ENCODE measurements around the gene C6orf15.

Gene C6orf15

GRCh38 chr6:31144970-31145340, 32.6 kb upstream of the C6orf15 start:
- Histone ChIP-seq H3K27me3 (ENCODE audit: control insufficient read depth, insufficient read depth, low read length) (no peaks in the 10 kb centered on the region), H3K36me3 (ENCODE audit: control insufficient read depth, low read depth, low read length) (peaks cover 27% of the 10 kb centered on the region), H3K27ac (ENCODE audit: low read length) (no peak overlapping the region), H3K9ac (ENCODE audit: low read length) (no peak overlapping the region), H3K4me1 (ENCODE audit: control insufficient read depth, low read depth, low read length) (peaks cover 14% of the 10 kb centered on the region), H3K9me3 (ENCODE audit: control insufficient read depth, low read depth, low read length) (no peaks in the 10 kb centered on the region), H3K4me3 (ENCODE audit: low read length) (no peak overlapping the region)

- H3K9me3 ChIP-seq (ENCODE audit: control insufficient read depth, low read depth, low read length) = no peaks in the 10 kb centered on the region
- no peak overlapping the region for H3K27ac ChIP-seq (ENCODE audit: low read length)
- H3K9ac ChIP-seq (ENCODE audit: low read length) = no peak overlapping the region
- no peak overlapping the region for H3K4me3 ChIP-seq (ENCODE audit: low read length)
- H3K36me3 ChIP-seq (ENCODE audit: control insufficient read depth, low read depth, low read length) = peaks cover 23% of the 10 kb centered on the region
- no peaks in the 10 kb centered on the region for H3K27me3 ChIP-seq (ENCODE audit: control insufficient read depth, insufficient read depth, low read length)
- H3K4me1 ChIP-seq (ENCODE audit: control insufficient read depth, low read depth, low read length) = peaks cover 19% of the 10 kb centered on the region
These were observed 32.1 kb upstream of the C6orf15 start for GRCh38 chr6:31144296-31144969.

- Histone ChIP-seq H3K4me3 (ENCODE audit: low read length) (no peak overlapping the region), H3K9me3 (ENCODE audit: control insufficient read depth, low read depth, low read length) (no peaks in the 10 kb centered on the region), H3K27ac (ENCODE audit: low read length) (no peak overlapping the region), H3K27me3 (ENCODE audit: control insufficient read depth, insufficient read depth, low read length) (no peaks in the 10 kb centered on the region), H3K4me1 (ENCODE audit: control insufficient read depth, low read depth, low read length) (peaks cover 22% of the 10 kb centered on the region), H3K9ac (ENCODE audit: low read length) (no peak overlapping the region), H3K36me3 (ENCODE audit: control insufficient read depth, low read depth, low read length) (peaks cover 16% of the 10 kb centered on the region)
These were observed 30.8 kb upstream of the C6orf15 start for GRCh38 chr6:31143148-31143547.

DNA sequence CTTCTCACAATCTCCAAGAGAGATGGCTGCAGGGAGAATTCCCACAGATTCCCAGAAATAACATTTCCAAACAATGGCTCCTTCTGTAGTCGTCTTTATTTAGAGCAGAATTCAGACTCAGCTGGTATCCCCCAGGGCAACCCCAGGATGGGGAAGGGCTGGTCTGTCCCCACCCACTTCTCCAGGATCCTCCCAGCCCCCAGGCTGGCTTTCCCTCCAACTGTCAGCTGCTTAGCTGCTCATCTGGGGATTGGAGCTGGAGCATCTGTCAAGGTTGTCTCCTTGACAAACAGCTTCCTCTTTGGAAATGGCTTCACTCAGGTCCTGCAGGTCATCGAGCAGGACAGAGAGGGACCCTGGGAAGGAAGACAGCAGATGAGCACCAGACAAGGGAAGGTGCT, 30.0 kb upstream of the C6orf15 start:
- Histone ChIP-seq H3K4me3 (ENCODE audit: low read length) (no peak overlapping the region), H3K9me3 (ENCODE audit: control insufficient read depth, low read depth, low read length) (no peaks in the 10 kb centered on the region), H3K9ac (ENCODE audit: low read length) (no peak overlapping the region), H3K36me3 (ENCODE audit: control insufficient read depth, low read depth, low read length) (peaks cover 14% of the 10 kb centered on the region), H3K4me1 (ENCODE audit: control insufficient read depth, low read depth, low read length) (peaks cover 27% of the 10 kb centered on the region), H3K27ac (ENCODE audit: low read length) (no peak overlapping the region), H3K27me3 (ENCODE audit: control insufficient read depth, insufficient read depth, low read length) (no peaks in the 10 kb centered on the region)

DNA sequence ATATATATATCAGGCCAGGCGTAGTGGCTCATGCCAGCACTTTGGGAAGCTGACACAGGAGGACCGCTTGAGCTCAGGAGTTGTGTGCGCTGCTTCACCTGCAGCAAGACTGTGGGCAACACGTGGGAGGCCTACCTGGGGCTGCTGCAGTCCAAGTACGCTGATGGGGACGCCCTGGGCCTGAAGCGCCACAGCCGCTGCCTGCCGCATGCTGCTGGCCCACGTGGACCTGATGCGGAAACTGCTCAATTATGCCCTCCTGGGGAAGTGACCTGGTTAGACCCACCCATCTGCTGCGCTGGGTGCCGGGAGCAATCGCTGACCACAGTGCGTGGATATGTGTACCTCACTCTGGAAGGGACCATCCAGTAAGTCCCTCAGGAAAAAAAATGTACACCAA, 28.3 kb upstream of the C6orf15 start:
- Histone ChIP-seq H3K27ac (ENCODE audit: low read length) (no peak overlapping the region), H3K9me3 (ENCODE audit: control insufficient read depth, low read depth, low read length) (no peaks in the 10 kb centered on the region), H3K4me1 (ENCODE audit: control insufficient read depth, low read depth, low read length) (peaks cover 27% of the 10 kb centered on the region), H3K36me3 (ENCODE audit: control insufficient read depth, low read depth, low read length) (peaks cover 10% of the 10 kb centered on the region), H3K9ac (ENCODE audit: low read length) (no peak overlapping the region), H3K4me3 (ENCODE audit: low read length) (no peak overlapping the region), H3K27me3 (ENCODE audit: control insufficient read depth, insufficient read depth, low read length) (no peaks in the 10 kb centered on the region)

DNA sequence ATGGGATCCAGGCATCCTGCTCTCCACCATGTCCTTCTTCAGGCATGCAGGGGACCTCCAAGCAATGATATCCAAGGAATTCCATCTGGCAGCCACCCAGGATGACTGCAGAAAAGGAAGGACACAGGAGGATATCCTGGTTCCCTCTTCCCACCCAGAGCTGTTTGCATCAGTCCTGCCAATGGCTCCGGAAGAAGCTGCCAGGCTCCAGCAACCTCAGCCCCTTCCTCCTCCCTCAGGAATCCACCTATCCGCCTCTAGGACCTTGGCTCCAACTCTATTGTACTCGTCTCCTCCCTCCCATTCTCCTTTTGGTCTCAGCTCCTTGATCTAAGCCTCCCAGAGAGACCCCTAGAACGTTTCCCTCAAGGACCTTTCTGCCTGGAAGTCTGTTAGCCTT, 27.2 kb upstream of the C6orf15 start:
- no peaks in the 10 kb centered on the region for H3K9me3 ChIP-seq (ENCODE audit: control insufficient read depth, low read depth, low read length)
- no peak overlapping the region for H3K27ac ChIP-seq (ENCODE audit: low read length)
- H3K4me1 ChIP-seq (ENCODE audit: control insufficient read depth, low read depth, low read length) = peaks cover 27% of the 10 kb centered on the region
- H3K36me3 ChIP-seq (ENCODE audit: control insufficient read depth, low read depth, low read length) = peaks cover 6% of the 10 kb centered on the region
- H3K4me3 ChIP-seq (ENCODE audit: low read length) = no peak overlapping the region
- H3K27me3 ChIP-seq (ENCODE audit: control insufficient read depth, insufficient read depth, low read length) = no peaks in the 10 kb centered on the region
- no peak overlapping the region for H3K9ac ChIP-seq (ENCODE audit: low read length)

DNA sequence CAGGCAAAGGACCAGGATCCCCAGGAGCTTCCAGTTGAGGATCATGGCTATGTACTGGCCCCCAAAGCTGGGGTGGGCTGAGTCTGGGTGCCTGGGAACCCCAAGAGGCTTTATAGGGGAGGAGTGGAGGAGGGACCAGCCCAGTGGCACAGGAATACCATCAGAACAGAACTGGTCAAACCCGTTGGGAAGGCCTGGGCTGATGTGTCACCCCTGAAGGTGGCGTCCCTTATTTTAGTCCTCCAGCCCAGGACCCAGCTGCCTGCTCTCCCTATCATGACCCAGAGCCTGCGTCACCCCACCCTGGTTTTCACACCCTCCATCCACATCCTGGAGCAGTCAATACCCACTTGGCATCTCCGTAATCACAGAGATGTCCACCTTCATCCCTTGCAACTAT, 26.6 kb upstream of the C6orf15 start, which contains the start of gene PSORS1C2:
PSORS1C2 (minus strand) TSS at position 85 of the 400 bp plus-strand sequence; CDS start at position 45, 40 bp downstream.
- H3K27ac ChIP-seq (ENCODE audit: low read length) = no peak within 1 kb of the TSS
- no peak within 1 kb of the TSS for H3K4me3 ChIP-seq (ENCODE audit: low read length)
- H3K9me3 ChIP-seq (ENCODE audit: control insufficient read depth, low read depth, low read length) = no peaks in the 10 kb centered on the region
- no peak within 1 kb of the TSS for H3K9ac ChIP-seq (ENCODE audit: low read length)
- peaks cover 27% of the 10 kb centered on the region for H3K4me1 ChIP-seq (ENCODE audit: control insufficient read depth, low read depth, low read length)
- no peaks in the 10 kb centered on the region for H3K27me3 ChIP-seq (ENCODE audit: control insufficient read depth, insufficient read depth, low read length)
- peaks cover 6% of the 10 kb centered on the region for H3K36me3 ChIP-seq (ENCODE audit: control insufficient read depth, low read depth, low read length)

DNA sequence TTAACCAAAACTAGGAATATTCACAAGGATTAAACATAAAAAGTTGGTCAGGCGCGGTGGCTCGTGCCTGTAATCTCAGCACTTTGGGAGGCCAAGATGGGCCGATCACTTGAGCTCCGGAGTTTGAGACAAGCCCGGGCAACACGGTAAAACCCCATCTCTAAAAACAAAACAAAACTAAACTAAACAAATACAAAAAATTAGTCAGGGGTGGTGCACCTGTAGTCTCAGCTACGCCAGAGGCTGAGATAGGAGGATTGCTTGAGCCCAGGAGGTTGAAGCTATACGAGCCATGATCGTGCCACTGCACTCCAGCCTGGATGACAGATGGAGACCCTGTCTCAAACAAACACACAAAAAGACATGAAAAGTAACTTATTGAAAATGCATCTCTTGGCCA, 23.3 kb upstream of the C6orf15 start:
- H3K4me1 ChIP-seq (ENCODE audit: control insufficient read depth, low read depth, low read length) = peaks cover 18% of the 10 kb centered on the region
- no peaks in the 10 kb centered on the region for H3K27me3 ChIP-seq (ENCODE audit: control insufficient read depth, insufficient read depth, low read length)
- H3K4me3 ChIP-seq (ENCODE audit: low read length) = no peak overlapping the region
- H3K9me3 ChIP-seq (ENCODE audit: control insufficient read depth, low read depth, low read length) = no peaks in the 10 kb centered on the region
- no peaks in the 10 kb centered on the region for H3K36me3 ChIP-seq (ENCODE audit: control insufficient read depth, low read depth, low read length)
- H3K27ac ChIP-seq (ENCODE audit: low read length) = no peak overlapping the region
- H3K9ac ChIP-seq (ENCODE audit: low read length) = no peak overlapping the region

DNA sequence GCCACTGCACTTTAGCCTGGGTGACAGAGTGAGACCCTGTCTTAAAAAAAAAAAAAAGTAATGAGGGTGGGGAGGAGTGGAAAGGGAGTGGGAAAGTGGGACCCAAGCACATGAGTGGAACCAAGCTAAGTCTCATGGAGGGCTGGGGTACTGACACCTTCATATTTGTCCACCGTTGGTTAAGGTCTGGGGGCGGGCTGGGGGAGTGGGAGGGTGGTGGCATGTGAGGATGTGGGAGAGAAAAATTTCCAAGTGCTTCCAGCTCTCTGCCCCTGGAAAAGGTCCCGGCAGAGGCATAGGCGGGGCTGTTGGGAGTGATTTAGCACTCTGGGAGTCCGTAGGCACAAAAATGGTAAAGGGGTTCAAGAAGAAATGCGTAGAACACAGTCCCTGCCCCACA, 20.4 kb upstream of the C6orf15 start:
- Histone ChIP-seq H3K9me3 (ENCODE audit: control insufficient read depth, low read depth, low read length) (no peaks in the 10 kb centered on the region), H3K27ac (ENCODE audit: low read length) (no peak overlapping the region), H3K4me3 (ENCODE audit: low read length) (no peak overlapping the region), H3K9ac (ENCODE audit: low read length) (no peak overlapping the region), H3K4me1 (ENCODE audit: control insufficient read depth, low read depth, low read length) (peaks cover 7% of the 10 kb centered on the region), H3K36me3 (ENCODE audit: control insufficient read depth, low read depth, low read length) (no peaks in the 10 kb centered on the region), H3K27me3 (ENCODE audit: control insufficient read depth, insufficient read depth, low read length) (no peaks in the 10 kb centered on the region)

GRCh38 chr6:31131595-31131994, 19.2 kb upstream of the C6orf15 start:
- no peaks in the 10 kb centered on the region for H3K27me3 ChIP-seq (ENCODE audit: control insufficient read depth, insufficient read depth, low read length)
- no peaks in the 10 kb centered on the region for H3K9me3 ChIP-seq (ENCODE audit: control insufficient read depth, low read depth, low read length)
- H3K9ac ChIP-seq (ENCODE audit: low read length) = no peak overlapping the region
- H3K36me3 ChIP-seq (ENCODE audit: control insufficient read depth, low read depth, low read length) = no peaks in the 10 kb centered on the region
- peaks cover 4% of the 10 kb centered on the region for H3K4me1 ChIP-seq (ENCODE audit: control insufficient read depth, low read depth, low read length)
- H3K4me3 ChIP-seq (ENCODE audit: low read length) = no peak overlapping the region
- H3K27ac ChIP-seq (ENCODE audit: low read length) = no peak overlapping the region

DNA sequence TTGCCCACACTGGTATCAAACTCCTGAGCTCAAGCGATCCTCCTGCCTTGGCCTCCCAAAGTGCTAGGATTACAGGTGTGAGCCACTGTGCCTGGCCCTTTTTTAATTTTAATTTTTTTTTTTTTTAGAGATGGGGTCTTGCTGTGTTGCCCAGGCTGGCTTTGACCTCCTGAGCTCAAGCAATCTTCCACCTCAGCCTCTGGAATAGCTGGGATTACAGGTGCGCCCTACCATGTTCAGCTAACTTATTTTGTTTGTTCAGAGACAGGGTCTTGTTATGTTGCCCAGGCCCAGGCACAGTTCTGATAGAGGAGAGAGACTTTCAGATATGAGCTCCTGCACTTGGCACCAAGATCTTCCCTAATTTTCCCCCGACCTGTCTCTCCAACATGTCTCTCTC, 18.4 kb upstream of the C6orf15 start:
- Histone ChIP-seq H3K27ac (ENCODE audit: low read length) (no peak overlapping the region), H3K27me3 (ENCODE audit: control insufficient read depth, insufficient read depth, low read length) (no peaks in the 10 kb centered on the region), H3K4me3 (ENCODE audit: low read length) (no peak overlapping the region), H3K36me3 (ENCODE audit: control insufficient read depth, low read depth, low read length) (no peaks in the 10 kb centered on the region), H3K9ac (ENCODE audit: low read length) (no peak overlapping the region), H3K9me3 (ENCODE audit: control insufficient read depth, low read depth, low read length) (no peaks in the 10 kb centered on the region), H3K4me1 (ENCODE audit: control insufficient read depth, low read depth, low read length) (peaks cover 4% of the 10 kb centered on the region)

DNA sequence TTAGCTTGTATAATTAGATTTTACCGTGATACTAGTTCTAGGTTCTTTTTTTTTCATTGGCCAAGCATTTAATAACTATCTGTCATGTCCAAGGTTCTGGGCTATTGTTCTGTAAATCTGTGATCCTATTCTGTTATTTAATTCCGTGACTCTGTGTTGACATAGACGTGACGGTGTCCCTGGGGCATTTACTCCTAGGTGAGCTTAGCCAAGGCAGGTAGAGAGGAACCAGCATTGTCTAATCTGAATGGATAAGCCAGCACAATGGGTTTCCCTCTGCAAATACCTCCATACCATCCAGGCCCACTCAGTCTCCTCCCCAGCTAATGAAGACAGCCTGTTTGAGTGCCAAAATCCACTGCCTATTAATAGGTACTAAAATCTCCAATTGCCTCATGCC, 16.8 kb upstream of the C6orf15 start:
- Histone ChIP-seq H3K27ac (ENCODE audit: low read length) (no peak overlapping the region), H3K9me3 (ENCODE audit: control insufficient read depth, low read depth, low read length) (no peaks in the 10 kb centered on the region), H3K27me3 (ENCODE audit: control insufficient read depth, insufficient read depth, low read length) (no peaks in the 10 kb centered on the region), H3K36me3 (ENCODE audit: control insufficient read depth, low read depth, low read length) (no peaks in the 10 kb centered on the region), H3K4me3 (ENCODE audit: low read length) (no peak overlapping the region), H3K4me1 (ENCODE audit: control insufficient read depth, low read depth, low read length) (peaks cover 4% of the 10 kb centered on the region), H3K9ac (ENCODE audit: low read length) (no peak overlapping the region)

Data from iPS-18a (cell line).